K562 (cell line): ENCODE measurements around the gene VSIG10L2. TPM values are rescaled to one million over a fixed set of nuclear protein-coding genes. Genes with fewer than 3 reads are reported as not detected.

Experiments
- ATAC-seq: fragments of 200-7000 bp; cut with Tn5 transposase; 3 replicates; pipeline ENCODE4 v1.9.1; 2020; ENCODE audit warnings: moderate library complexity
- BruUV-seq: library from RNA; stranded (reverse); fragments of 400-500 nt; replicated peaks from 2 replicates; lab custom pipeline; 2021; lab: Mats Ljungman, UMichigan
- CTCF ChIA-PET: fragments of 300-600 bp; formaldehyde crosslinking; extraction: SDS; loops from one replicate; lab custom pipeline; 2021; ENCODE audit warnings: low intra/inter-chr PET ratio; lab: Yijun Ruan, JAX
- POLR2A ChIA-PET: fragments of 300-600, 350-650 bp; sonication (Branson Sonifier 250); formaldehyde crosslinking; extraction: SDS; loops from one replicate; lab custom pipeline; 2021; ENCODE audit warnings: antibody characterized with exemption, inconsistent platforms; lab: Yijun Ruan, JAX
- DNase-seq, 4 experiments: peaks; one replicate each; pipeline versions ENCODE4 v3.0.0 to v3.0.0-alpha.2; 2011 to 2018; ENCODE audit warnings: low spot score in 3 of 4, mixed read lengths in 3 of 4; ENCODE audit errors: extremely low read depth in 1 of 4
- FAIRE-seq: peaks from 2 replicates; lab custom pipeline; 2011; peaks lifted over from hg19 to GRCh38; lab: Jason Lieb, UNC
- H2AFZ ChIP-seq: 2 replicates; pipeline ENCODE4 v1.6.0; 2011; ENCODE audit warnings: low read depth, low read length, control low read depth, inconsistent platforms
- H3K27ac ChIP-seq: fragments of 200-600 bp; 3 replicates; pipeline ENCODE4 v1.8.0; 2011; ENCODE audit warnings: low read depth, mild to moderate bottlenecking, control low read depth, inconsistent platforms, low read length, moderate library complexity, mixed read lengths; ENCODE audit errors: extremely low read depth
- H3K27me3 ChIP-seq, 2 experiments: fragments of 300-600 bp in 1 of 2; 2 replicates in 1 of 2; 3 replicates in 1 of 2; pipeline versions ENCODE4 v1.6.0 to v1.8.0; 2011; ENCODE audit warnings: inconsistent platforms in 2 of 2, low read length in 2 of 2, mild to moderate bottlenecking in 1 of 2, mixed read lengths in 1 of 2, moderate library complexity in 1 of 2; ENCODE audit not compliant: control insufficient read depth in 2 of 2, insufficient read depth in 2 of 2
- H3K36me3 ChIP-seq: fragments of 300-600 bp; 3 replicates; pipeline ENCODE4 v1.8.0; 2011; ENCODE audit warnings: mild to moderate bottlenecking, low read length, inconsistent platforms; ENCODE audit not compliant: control insufficient read depth, insufficient read depth
- H3K4me1 ChIP-seq, 2 experiments: fragments of 200-600 bp in 1 of 2; replicated peaks in 1 of 2; 2 replicates in 1 of 2; 3 replicates in 1 of 2; pipeline versions ENCODE4 v1.5.1 to v1.8.0; 2011; ENCODE audit warnings: inconsistent platforms in 2 of 2, low read length in 2 of 2, mild to moderate bottlenecking in 1 of 2, mixed read lengths in 1 of 2, moderate library complexity in 1 of 2; ENCODE audit not compliant: control insufficient read depth in 2 of 2, insufficient read depth in 2 of 2
- H3K4me2 ChIP-seq: 2 replicates; pipeline ENCODE4 v1.6.1; 2011; ENCODE audit warnings: low read length, control low read depth, inconsistent platforms, mixed read lengths; ENCODE audit not compliant: insufficient read depth
- H3K4me3 ChIP-seq: fragments of 200-600 bp; sonication (generic), shearing (Covaris generic); 2 replicates; pipeline ENCODE4 v1.5.1; 2016; ENCODE audit warnings: control low read depth, inconsistent platforms
- H3K79me2 ChIP-seq: fragments of 200-600 bp; 3 replicates; pipeline ENCODE4 v1.8.0; 2011; ENCODE audit warnings: low read length, inconsistent platforms; ENCODE audit not compliant: control insufficient read depth, insufficient read depth
- H3K9ac ChIP-seq, 2 experiments: 2 replicates each; pipeline versions ENCODE4 v1.6.0 to v1.6.1; 2011; ENCODE audit warnings: low read depth in 2 of 2, low read length in 2 of 2, control low read depth in 1 of 2, inconsistent platforms in 1 of 2, mild to moderate bottlenecking in 1 of 2, mixed read lengths in 1 of 2; ENCODE audit not compliant: insufficient read depth in 1 of 2
- H3K9me1 ChIP-seq: one replicate; pipeline ENCODE4 v1.6.0; 2011; ENCODE audit warnings: inconsistent platforms, mild to moderate bottlenecking, low read length, moderate library complexity; ENCODE audit not compliant: control insufficient read depth, insufficient read depth
- H3K9me3 ChIP-seq: replicated peaks from 2 replicates; pipeline ENCODE4 v1.5.1; 2011; ENCODE audit warnings: low read depth, low read length, inconsistent platforms; ENCODE audit not compliant: control insufficient read depth, insufficient read depth
- H4K20me1 ChIP-seq: replicated peaks from 2 replicates; pipeline ENCODE4 v1.6.1; 2011; ENCODE audit warnings: low read length, inconsistent platforms, mixed read lengths; ENCODE audit not compliant: control insufficient read depth, insufficient read depth
- BCOR ChIP-seq: fragments of 450-650 bp; IDR thresholded peaks from 2 replicates; pipeline ENCODE4 v1.6.1; 2016
- CEBPB ChIP-seq: fragments of 450-650 bp; IDR thresholded peaks from 2 replicates; pipeline ENCODE4 v1.6.1; 2016; ENCODE audit warnings: missing genetic modification characterization, missing compliant biosample characterization
- CREB1 ChIP-seq, 2 experiments: sonication (generic) in 1 of 2; formaldehyde crosslinking in 1 of 2; IDR thresholded peaks; 2 replicates each; pipeline versions ENCODE4 v1.6.1 to v1.8.0; 2012 to 2022; ENCODE audit warnings: inconsistent platforms in 1 of 2, mild to moderate bottlenecking in 1 of 2, missing genetic modification reagents in 1 of 2, moderate library complexity in 1 of 2
- DNMT1 ChIP-seq: fragments of 450-650 bp; IDR thresholded peaks from 2 replicates; pipeline ENCODE4 v1.6.1; 2016; ENCODE audit warnings: antibody characterized with exemption, mild to moderate bottlenecking
- HSF4 ChIP-seq: fragments of 250-450 bp; sonication (Bioruptor Pico); IDR thresholded peaks from 2 replicates; pipeline ENCODE4 v2.1.2; 2022; ENCODE audit warnings: mild to moderate bottlenecking, moderate library complexity, borderline replicate concordance
- MEIS2 ChIP-seq: fragments of 450-650 bp; IDR thresholded peaks from 2 replicates; pipeline ENCODE4 v1.6.1; 2014; ENCODE audit warnings: mild to moderate bottlenecking; ENCODE audit not compliant: partially characterized antibody
- NR2C1 ChIP-seq, 2 experiments: fragments of 450-650 bp; IDR thresholded peaks; 2 replicates each; pipeline ENCODE4 v1.6.1; 2017; ENCODE audit warnings: mild to moderate bottlenecking in 2 of 2, antibody characterized with exemption in 1 of 2, inconsistent platforms in 1 of 2, missing compliant biosample characterization in 1 of 2, missing genetic modification characterization in 1 of 2
- PCBP2 ChIP-seq: fragments of 200-400 bp; formaldehyde crosslinking; IDR thresholded peaks from 2 replicates; pipeline ENCODE4 v1.6.1; 2018; ENCODE audit warnings: low read length, low read depth, mild to moderate bottlenecking, moderate library complexity; ENCODE audit not compliant: poor library complexity, severe bottlenecking
- POLR3A ChIP-seq: IDR thresholded peaks from 2 replicates; pipeline ENCODE4 v1.6.1; 2011; ENCODE audit warnings: borderline replicate concordance, mild to moderate bottlenecking, moderate library complexity; ENCODE audit not compliant: insufficient read length, insufficient read depth; ENCODE audit errors: extremely low read depth
- RNF2 ChIP-seq: sonication (generic); IDR thresholded peaks from 2 replicates; pipeline ENCODE4 v1.6.1; 2016
- ZNF140 ChIP-seq: fragments of 250-450 bp; sonication (Bioruptor Pico); IDR thresholded peaks from 2 replicates; pipeline ENCODE4 v1.8.0; 2021; ENCODE audit warnings: moderate library complexity, mild to moderate bottlenecking, inconsistent platforms
- ZNF436 ChIP-seq: fragments of 250-450, 450-650 bp; sonication (Bioruptor Pico); formaldehyde crosslinking; IDR thresholded peaks from 2 replicates; pipeline ENCODE4 v1.7.0; 2020; ENCODE audit warnings: mild to moderate bottlenecking
- ZNF589 ChIP-seq: fragments of 200-800 bp; sonication (Bioruptor generic); IDR thresholded peaks from 2 replicates; pipeline ENCODE4 v1.6.1; 2016; ENCODE audit warnings: low read depth, missing genetic modification characterization, missing compliant biosample characterization
- WGBS: fragments of 100-300 bp; shearing (Covaris generic); methylation state at CpG from one replicate; pipeline ENCODE4 v1.1.6; 2016; ENCODE audit warnings: low coverage, mixed read lengths; ENCODE audit not compliant: insufficient coverage; ENCODE audit errors: missing lambda C conversion rate; 5-methylcytosine and 5-hydroxymethylcytosine counted together
- in situ Hi-C: fragments of 300-500 bp; cut with MboI; formaldehyde crosslinking; loops from 4 replicates; pipeline ENCODE4 v1.15.0; 2018; ENCODE audit warnings: inconsistent platforms, mixed read lengths
- intact Hi-C: fragments of 100-400 bp; cut with micrococcal nuclease; formaldehyde crosslinking; loops from 2 replicates; pipeline ENCODE4 v1.14.2; 2022
- polyA plus RNA-seq, 8 experiments: library from polyadenylated mRNA; depleted of rRNA in 4 of 8; stranded (reverse) in 5 of 8; unstranded in 3 of 8; fragments of >200 nt; fragmentation: Nextera tagmentation in 2 of 8; fragmentation: Illumina TruSeq in 1 of 8; extraction: Ambion mirVana in 2 of 8; extraction: Trizol in 1 of 8; gene quantifications; 2 replicates each; pipeline versions ENCODE4 v1.2.1 to v1.2.3, GENCODE V29; 2011 to 2014; ENCODE audit warnings: inconsistent platforms in 1 of 8, missing spikeins in 1 of 8
- total RNA-seq, 7 experiments: library from RNA; depleted of rRNA in 6 of 7; stranded (reverse); fragments of >200 nt in 6 of 7; fragmentation: Illumina TruSeq in 2 of 7; extraction: Trizol in 2 of 7; gene quantifications; 2 replicates each; pipeline versions ENCODE4 v1.2.1 to v1.2.3, GENCODE V29; 2011 to 2021; ENCODE audit warnings: low replicate concordance in 1 of 7
- TF ChIP-seq, protein P1 (sequence below), 2 experiments: fragments of 450-650 bp in 1 of 2; sonication (generic) in 1 of 2; formaldehyde crosslinking; conservative IDR thresholded peaks; 2 replicates each; pipeline versions ENCODE4 v1.4.0 to v1.8.1; 2020 to 2022; ENCODE audit warnings: mild to moderate bottlenecking in 1 of 2, missing genetic modification reagents in 1 of 2
- TF ChIP-seq, protein P2 (sequence below): fragments of 450-650 bp; IDR thresholded peaks from 2 replicates; pipeline ENCODE4 v1.7.0; 2016; ENCODE audit warnings: borderline replicate concordance

VSIG10L2 gene
- total and polyA plus RNA-seq, 9 of the 15 experiments (the other 6 are each of a cell fraction or from before 2014, with no cell fraction given), result not detected

DNA sequence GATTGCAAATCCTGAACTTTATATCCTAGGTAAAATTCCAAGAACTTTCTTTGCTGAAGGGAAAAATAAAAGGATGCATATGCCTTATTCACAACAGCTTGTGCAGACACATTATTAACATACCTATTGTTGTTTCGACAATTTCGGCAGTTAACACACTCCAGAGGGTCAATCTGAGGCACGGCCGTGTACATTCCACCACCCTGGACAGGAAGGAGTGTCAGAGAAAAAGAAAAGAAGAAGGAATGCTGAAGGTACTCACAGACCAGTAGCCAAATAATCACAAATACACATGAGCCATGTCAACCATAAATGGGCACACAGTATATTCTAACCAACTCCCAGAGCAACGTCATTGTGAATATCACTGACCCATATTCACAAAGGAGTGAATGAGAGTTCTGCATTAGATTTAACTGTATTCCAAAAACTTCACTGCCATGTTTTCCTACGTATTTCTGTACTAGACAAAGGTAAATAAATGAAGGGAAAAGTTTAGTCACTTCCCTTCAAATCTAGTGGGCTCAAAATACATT, 32.4 kb downstream of the VSIG10L2 start:
- no peak for FAIRE-seq
- Histone ChIP-seq H3K9me1 (no peaks in the 10 kb centered on the region), H3K27me3 (peaks cover 13 to 15% of the 10 kb centered on the region in 2 experiments; a peak in 4 of 5 replicates), H3K9me3 (no peaks in the 10 kb centered on the region), H3K27ac (no peak overlapping the region), H3K9ac (no peak overlapping the region), H2AFZ (no peak overlapping the region), H3K4me2 (no peak overlapping the region), H4K20me1 (no peaks in the 10 kb centered on the region), H3K4me3 (no peak overlapping the region), H3K36me3 (no peaks in the 10 kb centered on the region), H3K4me1 (no peaks in the 10 kb centered on the region), H3K79me2 (no peaks in the 10 kb centered on the region)
- no peak for ATAC-seq
- 1% methylated on average over 6 of the region's 6 CpGs for WGBS
- TF ChIP-seq ZNF589 (no peak), HSF4 (CRISPR knock-in tag) (no peak), ZNF436 (CRISPR knock-in tag) (no peak), BCOR (no peak), ZNF140 (CRISPR knock-in tag) (no peak), MEIS2 (no peak), DNMT1 (no peak), CREB1 (IDR thresholded peaks at IDR 0.05) (no peak), CREB1 (CRISPR knock-in tag; IDR thresholded peaks at IDR 0.05) (no peak), POLR3A (no peak), PCBP2 (no peak), RNF2 (no peak), NR2C1 (IDR thresholded peaks at IDR 0.05) (no peak), NR2C1 (tag; IDR thresholded peaks at IDR 0.05) (no peak), CEBPB (tag) (no peak)
- TF ChIP-seq, protein P1, sequence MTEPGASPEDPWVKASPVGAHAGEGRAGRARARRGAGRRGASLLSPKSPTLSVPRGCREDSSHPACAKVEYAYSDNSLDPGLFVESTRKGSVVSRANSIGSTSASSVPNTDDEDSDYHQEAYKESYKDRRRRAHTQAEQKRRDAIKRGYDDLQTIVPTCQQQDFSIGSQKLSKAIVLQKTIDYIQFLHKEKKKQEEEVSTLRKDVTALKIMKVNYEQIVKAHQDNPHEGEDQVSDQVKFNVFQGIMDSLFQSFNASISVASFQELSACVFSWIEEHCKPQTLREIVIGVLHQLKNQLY (CRISPR knock-in tag; conservative IDR thresholded peaks at IDR 0.05), result no peak
- TF ChIP-seq, protein P2, sequence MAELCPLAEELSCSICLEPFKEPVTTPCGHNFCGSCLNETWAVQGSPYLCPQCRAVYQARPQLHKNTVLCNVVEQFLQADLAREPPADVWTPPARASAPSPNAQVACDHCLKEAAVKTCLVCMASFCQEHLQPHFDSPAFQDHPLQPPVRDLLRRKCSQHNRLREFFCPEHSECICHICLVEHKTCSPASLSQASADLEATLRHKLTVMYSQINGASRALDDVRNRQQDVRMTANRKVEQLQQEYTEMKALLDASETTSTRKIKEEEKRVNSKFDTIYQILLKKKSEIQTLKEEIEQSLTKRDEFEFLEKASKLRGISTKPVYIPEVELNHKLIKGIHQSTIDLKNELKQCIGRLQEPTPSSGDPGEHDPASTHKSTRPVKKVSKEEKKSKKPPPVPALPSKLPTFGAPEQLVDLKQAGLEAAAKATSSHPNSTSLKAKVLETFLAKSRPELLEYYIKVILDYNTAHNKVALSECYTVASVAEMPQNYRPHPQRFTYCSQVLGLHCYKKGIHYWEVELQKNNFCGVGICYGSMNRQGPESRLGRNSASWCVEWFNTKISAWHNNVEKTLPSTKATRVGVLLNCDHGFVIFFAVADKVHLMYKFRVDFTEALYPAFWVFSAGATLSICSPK, result no peak
- ChIA-PET POLR2A (no interaction called here), CTCF (no interaction called here)
- DNase-seq, result no peak
- intact Hi-C loops (no loop called here), in situ Hi-C loops (no loop called here)
- no TSS peak for BruUV-seq
